Hindlimb muscle (tissue), 1 donor: Measurements from ENCODE around the gene RNASEH2B. TPM values are rescaled to one million over a fixed set of nuclear protein-coding genes. Genes with fewer than 3 reads are reported as not detected.

Source experiments
- DNase-seq: peaks from one replicate; pipeline ENCODE4 v3.0.0-alpha.2; 2013
- polyA plus RNA-seq: library from polyadenylated mRNA; unstranded; fragments of 120-200 nt; gene quantifications from one replicate; pipeline ENCODE4 v1.2.1, GENCODE V29; 2013; ENCODE audit not compliant: insufficient read length

Gene RNASEH2B
- polyA plus RNA-seq, 1 donor: 34.8 TPM

DNA sequence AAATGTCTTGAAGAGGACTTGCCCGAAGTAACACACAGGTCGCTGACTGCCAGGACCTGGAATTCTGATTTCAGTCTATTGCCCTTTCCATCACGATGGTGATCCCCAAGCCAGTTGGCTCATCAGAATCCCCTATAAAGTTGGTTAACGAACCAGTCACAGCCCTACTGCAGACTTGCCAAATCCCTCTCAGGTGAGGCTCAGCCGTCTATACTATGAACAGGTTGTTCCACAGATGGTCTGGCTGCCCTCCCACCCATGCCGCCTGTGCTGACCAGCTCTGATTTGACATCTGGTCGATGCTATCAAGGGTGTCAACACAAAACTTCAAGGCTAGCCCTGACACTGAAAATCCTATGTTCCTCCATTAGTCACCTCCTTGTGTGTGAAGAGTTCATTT is 90.0 kb downstream of the RNASEH2B start:
- no peak for DNase-seq

DNA sequence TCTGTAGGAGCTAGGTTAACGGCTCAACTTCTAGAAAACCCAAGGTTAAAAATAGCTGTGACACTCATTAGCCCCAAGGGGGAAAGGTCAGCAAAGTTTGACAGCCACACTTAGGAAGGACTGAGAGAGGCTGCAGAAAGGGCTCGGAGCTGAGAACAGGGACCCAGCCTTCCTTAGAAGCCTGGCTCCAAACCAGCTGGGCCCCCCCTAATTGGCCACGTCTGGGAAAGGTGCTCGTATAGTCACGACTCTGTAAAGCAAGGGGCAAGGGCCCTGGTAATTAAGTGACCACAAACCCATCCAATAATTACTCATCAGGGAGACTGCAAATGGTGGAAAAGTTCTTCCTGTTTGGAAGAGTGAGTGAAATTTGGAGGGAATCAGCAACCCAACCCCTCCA is 90.5 kb downstream of the RNASEH2B start:
- no peak for DNase-seq

DNA sequence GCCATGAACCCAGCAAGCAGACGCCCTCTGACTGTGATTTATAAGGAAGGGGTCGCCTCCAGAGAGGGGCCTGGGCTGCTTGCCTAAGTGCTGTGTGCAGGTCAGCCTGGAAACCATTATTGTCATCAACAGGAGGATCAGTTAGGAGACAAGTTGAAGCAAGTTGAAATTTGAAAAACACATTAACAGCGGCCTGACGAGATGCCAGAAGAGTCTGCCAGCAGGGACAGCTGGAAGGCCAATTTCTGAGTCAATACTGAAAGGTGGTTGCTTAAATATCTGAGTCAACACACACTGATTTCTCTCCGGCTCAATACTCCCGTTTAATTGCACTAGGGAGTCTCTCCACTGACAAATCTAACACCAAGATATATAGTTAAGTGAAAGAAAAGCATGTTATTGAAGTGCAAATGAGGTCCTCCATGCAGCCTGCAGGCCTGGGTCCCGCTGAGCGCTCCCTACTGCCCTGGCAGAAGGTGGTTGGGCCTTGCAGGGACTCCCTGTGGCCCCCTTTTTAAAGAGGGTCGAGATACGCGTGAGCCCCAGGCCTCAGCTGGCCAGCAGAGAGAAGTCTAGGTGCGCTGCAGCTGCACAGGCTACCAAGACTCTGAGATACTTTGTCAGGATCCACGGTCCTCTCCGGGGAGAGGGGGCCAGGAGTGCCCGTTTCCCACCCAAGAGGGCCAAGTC is 91.1 kb downstream of the RNASEH2B start:
- DNase-seq: peak; percentile 88

DNA sequence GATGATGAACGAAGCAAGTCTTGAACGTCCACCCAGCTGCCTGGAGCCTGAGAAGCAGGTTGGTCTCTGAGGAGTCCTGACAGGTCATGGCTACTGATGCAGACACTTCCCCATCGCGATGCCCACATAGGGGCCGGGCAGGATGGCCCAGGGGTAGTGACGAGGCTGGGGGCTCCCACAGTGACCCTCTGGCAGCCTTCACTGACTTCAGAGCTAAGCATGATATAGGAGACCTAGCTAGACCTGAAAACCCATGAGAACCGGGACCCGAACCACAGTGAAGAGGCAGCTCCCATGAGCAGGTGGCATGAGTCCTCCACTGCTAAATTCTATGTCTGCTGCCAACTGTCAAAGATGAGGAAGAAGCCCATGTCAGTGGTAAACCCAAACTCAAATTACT is 91.7 kb downstream of the RNASEH2B start:
- no peak for DNase-seq

DNA sequence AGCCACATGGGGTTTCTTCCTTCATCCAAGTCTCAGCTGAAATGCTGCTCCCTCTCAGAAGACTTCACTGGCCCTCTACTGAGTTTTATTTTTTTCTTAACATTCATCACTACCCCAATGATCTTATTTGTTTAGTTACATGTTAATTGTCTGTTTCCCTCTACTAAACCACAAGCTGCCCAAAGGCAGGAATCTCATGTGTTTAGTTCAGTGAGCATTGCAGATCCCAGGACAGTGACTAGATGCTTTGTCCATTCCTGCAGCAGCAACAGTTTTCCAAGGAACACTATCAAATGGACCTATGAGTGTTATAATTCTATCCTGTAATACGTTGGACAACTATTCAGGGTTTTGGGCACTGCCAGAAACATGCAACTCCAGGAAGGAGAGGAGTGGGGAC is 93.1 kb downstream of the RNASEH2B start:
- no peak for DNase-seq

DNA sequence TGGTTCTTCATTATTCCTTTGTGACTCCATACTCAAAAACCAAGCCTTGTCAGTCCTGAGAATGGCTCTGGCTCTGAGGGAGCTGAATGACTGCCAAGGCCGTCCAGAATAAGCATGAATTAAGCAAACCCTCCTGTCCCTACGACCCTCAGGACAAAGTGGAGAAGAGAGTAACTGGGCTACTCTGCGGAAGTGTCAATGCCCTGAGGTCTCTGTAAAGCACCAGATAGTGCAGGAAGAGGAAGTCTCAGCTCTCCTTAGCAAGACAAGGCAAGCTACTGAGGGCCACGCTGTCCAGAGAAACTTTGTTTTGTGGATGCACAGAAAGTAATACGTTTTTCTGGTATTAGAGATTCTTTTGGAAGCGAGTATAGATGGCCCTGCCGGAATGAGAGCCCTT is 94.1 kb downstream of the RNASEH2B start:
- no peak for DNase-seq

DNA sequence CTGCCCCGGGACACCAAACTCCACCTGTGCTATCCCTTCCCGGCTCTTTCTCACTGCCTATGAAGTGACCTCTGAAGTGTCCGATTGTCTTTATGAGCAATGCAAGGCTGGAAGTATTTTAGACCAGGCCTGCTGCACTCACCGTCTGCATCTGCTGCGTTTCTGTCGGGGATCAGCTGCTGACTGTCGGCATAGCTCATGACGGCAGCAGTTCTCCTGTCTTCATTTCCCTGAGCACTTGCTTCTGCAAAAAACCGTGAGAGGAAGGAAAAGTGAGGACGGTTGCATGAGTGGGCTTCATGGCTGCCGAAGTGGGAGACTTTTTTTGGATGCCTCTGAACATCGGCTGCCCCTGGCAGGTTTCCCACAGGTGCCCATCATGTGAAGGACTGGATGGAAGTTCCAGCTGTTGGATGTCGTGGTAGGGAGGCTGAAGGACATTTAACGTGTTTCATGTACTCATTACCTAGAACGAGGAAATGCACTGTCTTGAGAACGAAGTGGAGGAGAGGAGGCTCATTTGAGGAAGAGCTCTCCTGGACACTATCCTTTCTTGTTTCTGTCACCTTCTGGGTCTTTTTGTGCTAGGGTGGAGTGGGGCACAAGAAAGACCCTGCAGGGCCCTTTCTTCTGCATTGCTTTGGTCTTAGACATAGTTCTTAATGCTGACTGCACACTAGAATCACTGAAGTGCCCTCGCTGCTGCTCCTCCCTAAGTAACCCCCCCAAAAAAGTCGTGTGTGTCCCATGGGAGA is 94.7 kb downstream of the RNASEH2B start:
- DNase-seq: no peak

DNA sequence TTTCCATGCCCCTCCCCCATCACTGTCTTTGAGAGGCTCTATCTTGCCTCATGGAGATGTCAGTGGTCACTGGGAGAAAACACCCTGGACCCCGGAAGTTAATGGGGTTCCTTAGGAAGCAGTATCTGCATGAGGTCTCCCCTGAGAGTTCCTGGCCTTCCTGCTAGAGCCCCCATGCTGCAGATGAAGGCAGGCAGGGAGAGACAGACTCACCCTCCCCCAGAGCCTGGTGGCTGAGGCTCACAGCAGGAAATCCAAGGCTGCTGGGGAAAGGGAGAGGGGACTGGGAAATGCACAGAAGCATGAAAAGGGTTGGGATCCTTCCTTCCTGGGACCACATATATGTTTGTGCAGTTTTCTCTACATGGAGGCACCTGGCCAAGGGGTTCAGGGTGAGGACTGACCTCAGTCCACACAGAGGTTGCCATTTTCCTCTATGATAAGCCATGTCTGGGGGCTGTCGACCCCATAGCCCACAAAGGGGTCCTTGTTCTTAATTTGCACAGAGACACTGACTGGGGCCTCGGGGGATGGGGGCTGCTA is 95.4 kb downstream of the RNASEH2B start:
- no peak for DNase-seq

DNA sequence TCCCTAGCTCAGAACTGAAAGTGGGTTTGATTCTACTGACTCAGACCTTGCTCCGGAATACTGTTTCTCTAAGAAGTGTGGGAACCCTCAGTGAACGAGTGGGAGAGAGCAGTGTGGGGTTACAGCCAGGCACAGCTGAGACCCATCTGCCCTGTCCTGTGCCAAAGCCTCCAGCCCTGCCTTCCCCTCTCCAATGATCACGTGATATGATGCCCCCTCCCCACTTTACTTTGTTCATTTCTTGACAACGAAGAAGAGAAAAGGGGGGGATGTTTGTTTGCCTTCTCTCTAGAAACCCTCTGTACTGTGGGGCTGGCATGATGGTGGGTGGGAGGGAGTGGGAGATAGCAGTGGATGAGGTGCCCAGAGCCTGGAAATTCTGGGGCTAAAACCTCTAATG is 96.0 kb downstream of the RNASEH2B start:
- DNase-seq: no peak

Other genes starting within 250 kb of the RNASEH2B start
- 0.50 TPM for gene DLEU7, start 66.1 kb upstream of the RNASEH2B start, polyA plus RNA-seq
- gene C13orf42, start 201.5 kb downstream of the RNASEH2B start, polyA plus RNA-seq: 0.06 TPM